Lower leg skin (tissue), 3 donors: ENCODE results near the gene PVALB.

ENCODE experiments used
- POLR2A ChIP-seq, 2 donors: fragments of 450-650 bp; IDR thresholded peaks; one replicate each; pipeline ENCODE4 v1.6.1; 2016 to 2017; ENCODE audit warnings: antibody characterized with exemption in 2 of 2, mild to moderate bottlenecking in 1 of 2, moderate library complexity in 1 of 2
- TF ChIP-seq, protein P1 (sequence below), 3 donors: fragments of 450-650 bp; IDR thresholded peaks; one replicate each; pipeline ENCODE4 v1.5.1; 2016; ENCODE audit warnings: antibody characterized with exemption in 3 of 3, mild to moderate bottlenecking in 3 of 3, moderate library complexity in 2 of 3

DNA sequence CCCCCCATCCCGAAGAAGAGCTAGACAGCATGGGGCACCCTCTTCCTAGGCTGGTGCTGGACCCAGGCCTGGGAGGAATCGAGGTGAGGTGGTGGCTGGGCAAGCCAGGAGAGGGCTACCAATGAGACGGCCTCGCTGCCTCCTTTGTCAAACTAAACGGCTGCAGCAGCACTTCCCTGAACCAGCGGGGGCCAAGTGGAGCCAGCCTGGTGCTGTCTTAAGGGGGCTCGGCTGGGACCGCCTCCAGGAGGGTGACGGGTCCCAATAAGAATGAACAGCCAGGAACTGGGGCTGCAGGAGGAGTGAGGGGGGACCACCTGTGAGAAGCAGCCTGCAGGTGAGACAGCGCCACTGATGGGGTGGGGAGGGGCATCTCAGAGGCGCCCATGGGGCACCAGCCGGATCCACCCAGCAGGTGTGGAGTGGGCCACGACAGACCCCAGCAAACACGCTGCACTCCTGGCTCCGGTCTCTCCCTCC is 58.0 kb downstream of the PVALB start:
- no peak for TF ChIP-seq POLR2A (IDR thresholded peaks at IDR 0.05)
- TF ChIP-seq, protein P1, sequence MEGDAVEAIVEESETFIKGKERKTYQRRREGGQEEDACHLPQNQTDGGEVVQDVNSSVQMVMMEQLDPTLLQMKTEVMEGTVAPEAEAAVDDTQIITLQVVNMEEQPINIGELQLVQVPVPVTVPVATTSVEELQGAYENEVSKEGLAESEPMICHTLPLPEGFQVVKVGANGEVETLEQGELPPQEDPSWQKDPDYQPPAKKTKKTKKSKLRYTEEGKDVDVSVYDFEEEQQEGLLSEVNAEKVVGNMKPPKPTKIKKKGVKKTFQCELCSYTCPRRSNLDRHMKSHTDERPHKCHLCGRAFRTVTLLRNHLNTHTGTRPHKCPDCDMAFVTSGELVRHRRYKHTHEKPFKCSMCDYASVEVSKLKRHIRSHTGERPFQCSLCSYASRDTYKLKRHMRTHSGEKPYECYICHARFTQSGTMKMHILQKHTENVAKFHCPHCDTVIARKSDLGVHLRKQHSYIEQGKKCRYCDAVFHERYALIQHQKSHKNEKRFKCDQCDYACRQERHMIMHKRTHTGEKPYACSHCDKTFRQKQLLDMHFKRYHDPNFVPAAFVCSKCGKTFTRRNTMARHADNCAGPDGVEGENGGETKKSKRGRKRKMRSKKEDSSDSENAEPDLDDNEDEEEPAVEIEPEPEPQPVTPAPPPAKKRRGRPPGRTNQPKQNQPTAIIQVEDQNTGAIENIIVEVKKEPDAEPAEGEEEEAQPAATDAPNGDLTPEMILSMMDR (IDR thresholded peaks at IDR 0.05): no peak
